K562 (cell line): ENCODE data around the gene OOSP1. TPM values are rescaled to one million over a fixed set of nuclear protein-coding genes. Genes with fewer than 3 reads are reported as not detected.

Experiments
- ADNP ChIP-seq: fragments of 200-800 bp; sonication (Bioruptor generic); IDR thresholded peaks from 2 replicates; pipeline ENCODE4 v1.6.1; 2016; ENCODE audit warnings: missing genetic modification characterization, missing compliant biosample characterization
- CCNT2 ChIP-seq: IDR thresholded peaks from 2 replicates; pipeline ENCODE4 v1.6.1; 2011; ENCODE audit warnings: borderline replicate concordance, low read depth, mild to moderate bottlenecking, moderate library complexity, mixed read lengths, low read length; ENCODE audit not compliant: insufficient read length; ENCODE audit errors: extremely low read depth
- CREB3L1 ChIP-seq: fragments of 450-650 bp; IDR thresholded peaks from 2 replicates; pipeline ENCODE4 v1.6.1; 2014; ENCODE audit warnings: low read depth, mild to moderate bottlenecking, moderate library complexity, borderline replicate concordance
- DIDO1 ChIP-seq: fragments of 450-650 bp; IDR thresholded peaks from 2 replicates; pipeline ENCODE4 v1.6.1; 2016; ENCODE audit warnings: low read depth, missing biosample characterization, missing genetic modification characterization
- ERF ChIP-seq: fragments of 450-650 bp; formaldehyde crosslinking; IDR thresholded peaks from 2 replicates; pipeline ENCODE4 v1.4.0; 2020; ENCODE audit warnings: mild to moderate bottlenecking, mixed read lengths
- ETV5 ChIP-seq: sonication (generic); formaldehyde crosslinking; IDR thresholded peaks from 2 replicates; pipeline ENCODE4 v1.4.0; 2020; ENCODE audit warnings: low read depth, mild to moderate bottlenecking, missing genetic modification reagents
- GATAD2B ChIP-seq: fragments of 450-650 bp; IDR thresholded peaks from 2 replicates; pipeline ENCODE4 v1.6.1; 2017; ENCODE audit warnings: mild to moderate bottlenecking, borderline replicate concordance
- HBP1 ChIP-seq: fragments of 450-650 bp; formaldehyde crosslinking; IDR thresholded peaks from 2 replicates; pipeline ENCODE4 v1.4.0; 2022; ENCODE audit warnings: missing genetic modification characterization
- HEY1 ChIP-seq: fragments of 250-450 bp; sonication (Bioruptor Pico); IDR thresholded peaks from 2 replicates; pipeline ENCODE4 v1.5.0; 2020; ENCODE audit warnings: mild to moderate bottlenecking, moderate library complexity, borderline replicate concordance
- HIVEP1 ChIP-seq: fragments of 250-450 bp; sonication (Bioruptor Pico); IDR thresholded peaks from 2 replicates; pipeline ENCODE4 v1.4.0; 2020; ENCODE audit warnings: mild to moderate bottlenecking
- KHSRP ChIP-seq: fragments of 450-650 bp; IDR thresholded peaks from 2 replicates; pipeline ENCODE4 v1.6.1; 2017
- MBD2 ChIP-seq: sonication (generic); IDR thresholded peaks from 2 replicates; pipeline ENCODE4 v1.6.1; 2016; ENCODE audit warnings: low read depth, borderline replicate concordance
- MYBL2 ChIP-seq, 2 experiments: fragments of 450-650 bp in 1 of 2; sonication (generic) in 1 of 2; formaldehyde crosslinking in 1 of 2; IDR thresholded peaks; 2 replicates each; pipeline versions ENCODE4 v1.6.1 to v1.8.1; 2017 to 2022; ENCODE audit warnings: borderline replicate concordance in 1 of 2, inconsistent platforms in 1 of 2, low read depth in 1 of 2, mild to moderate bottlenecking in 1 of 2, missing genetic modification reagents in 1 of 2, moderate library complexity in 1 of 2
- PHTF2 ChIP-seq: fragments of 250-450 bp; sonication (Bioruptor Pico); IDR thresholded peaks from 2 replicates; pipeline ENCODE4 v1.5.0; 2021; ENCODE audit warnings: mild to moderate bottlenecking
- TCF3 ChIP-seq: sonication (generic); formaldehyde crosslinking; IDR thresholded peaks from 2 replicates; pipeline ENCODE4 v1.4.0; 2020; ENCODE audit warnings: mild to moderate bottlenecking, missing genetic modification reagents
- VEZF1 ChIP-seq: fragments of 200-800 bp; sonication (Bioruptor generic); IDR thresholded peaks from 2 replicates; pipeline ENCODE4 v1.6.1; 2017; ENCODE audit warnings: missing genetic modification characterization, missing compliant biosample characterization
- YY1 ChIP-seq, 3 experiments: IDR thresholded peaks; 2 replicates each; pipeline ENCODE4 v1.6.1; 2011; ENCODE audit warnings: low read length in 2 of 3, mild to moderate bottlenecking in 2 of 3, moderate library complexity in 2 of 3, borderline replicate concordance in 1 of 3, control low read depth in 1 of 3, low read depth in 1 of 3; ENCODE audit not compliant: insufficient read depth in 3 of 3, insufficient replicate concordance in 2 of 3, control insufficient read depth in 1 of 3, insufficient read length in 1 of 3; ENCODE audit errors: extremely low read depth in 1 of 3
- ZKSCAN3 ChIP-seq: fragments of 250-450 bp; sonication (Bioruptor Pico); IDR thresholded peaks from 2 replicates; pipeline ENCODE4 v1.4.0; 2020
- ZNF551 ChIP-seq: fragments of 250-450 bp; sonication (Bioruptor Pico); IDR thresholded peaks from 2 replicates; pipeline ENCODE4 v1.5.0; 2021; ENCODE audit warnings: mild to moderate bottlenecking, moderate library complexity
- ZNF740 ChIP-seq, 3 experiments: fragments of 200-800 bp in 1 of 3; sonication (Bioruptor generic) in 1 of 3; sonication (generic) in 1 of 3; formaldehyde crosslinking in 1 of 3; IDR thresholded peaks; 2 replicates each; pipeline versions ENCODE4 v1.6.1 to v1.8.0; 2016 to 2022; ENCODE audit warnings: mild to moderate bottlenecking in 2 of 3, missing compliant biosample characterization in 2 of 3, missing genetic modification characterization in 2 of 3, missing genetic modification reagents in 1 of 3
- polyA plus RNA-seq, 8 experiments: library from polyadenylated mRNA; depleted of rRNA in 4 of 8; stranded (reverse) in 5 of 8; unstranded in 3 of 8; fragments of >200 nt; fragmentation: Nextera tagmentation in 2 of 8; fragmentation: Illumina TruSeq in 1 of 8; extraction: Ambion mirVana in 2 of 8; extraction: Trizol in 1 of 8; gene quantifications; 2 replicates each; pipeline versions ENCODE4 v1.2.1 to v1.2.3, GENCODE V29; 2011 to 2014; ENCODE audit warnings: inconsistent platforms in 1 of 8, missing spikeins in 1 of 8
- total RNA-seq, 7 experiments: library from RNA; depleted of rRNA in 6 of 7; stranded (reverse); fragments of >200 nt in 6 of 7; fragmentation: Illumina TruSeq in 2 of 7; extraction: Trizol in 2 of 7; gene quantifications; 2 replicates each; pipeline versions ENCODE4 v1.2.1 to v1.2.3, GENCODE V29; 2011 to 2021; ENCODE audit warnings: low replicate concordance in 1 of 7

The OOSP1 gene
- total and polyA plus RNA-seq, 9 of the 15 experiments (the other 6 are each of a cell fraction or from before 2014, with no cell fraction given) = 0.14 to 3.0 (median 0.61) TPM

GRCh38 chr11:59960502-59961381 is 22.5 kb downstream of the OOSP1 start (continued):
- TF ChIP-seq MYBL2 (IDR thresholded peaks at IDR 0.05; ENCODE audit: low read depth) = peak; percentile 98
- TF ChIP-seq MYBL2 (CRISPR knock-in tag; IDR thresholded peaks at IDR 0.05; ENCODE audit: borderline replicate concordance) = no peak; the same call in 1 of the 2 replicates
- TF ChIP-seq ERF (CRISPR knock-in tag) = peak; percentile 33; the same call in 1 of the 2 replicates
- TF ChIP-seq KHSRP = peak; percentile 92
- TF ChIP-seq ZKSCAN3 = no peak
- no peak for TF ChIP-seq ETV5 (CRISPR knock-in tag)
- peak; percentile 85 for TF ChIP-seq MBD2
- peak; percentile 100 for TF ChIP-seq CCNT2
- peak; percentile 99 for TF ChIP-seq TCF3 (CRISPR knock-in tag)
- TF ChIP-seq ZNF740 (CRISPR knock-in tag; IDR thresholded peaks at IDR 0.05) = no peak
- TF ChIP-seq ZNF740 (tag; IDR thresholded peaks at IDR 0.05) = peak in 1 of 2 experiments; percentile 25; a peak in 2 of 4 replicates
- peak; percentile 98 for TF ChIP-seq GATAD2B
- TF ChIP-seq HBP1 (CRISPR knock-in tag) = no peak
- peak; percentile 59 for TF ChIP-seq DIDO1 (tag)
- TF ChIP-seq YY1 (IDR thresholded peaks at IDR 0.05; ENCODE audit: borderline replicate concordance in 1 of 3, control insufficient read depth in 1 of 3, extremely low read depth in 1 of 3, insufficient read depth in 3 of 3, insufficient read length in 1 of 3, insufficient replicate concordance in 2 of 3, low read depth in 1 of 3, low read length in 2 of 3) = no peak
- peak; percentile 42 for TF ChIP-seq CREB3L1
- peak; percentile 92 for TF ChIP-seq HEY1 (CRISPR knock-in tag)
- TF ChIP-seq ZNF551 = no peak
- peak; percentile 64; the same call in 1 of the 2 replicates for TF ChIP-seq HIVEP1
- TF ChIP-seq VEZF1 (CRISPR knock-in tag) = peak; percentile 78
- TF ChIP-seq PHTF2 (CRISPR knock-in tag) = no peak
- TF ChIP-seq ADNP = peak; percentile 79
